HG03097 (cell line): Measurements from ENCODE around the gene CHERP.
"Not testable (repeated sequence)": the region's sequence is repeated elsewhere in the genome, so short reads cannot be mapped to it uniquely, and the experiment has no call there.

Source experiments
- ATAC-seq: cut with Tn5 transposase; IDR thresholded peaks from one replicate; pipeline ENCODE4 v1.9.1; 2021; ENCODE audit not compliant: unreplicated experiment, low FRiP score

Gene CHERP

GRCh38 chr19:16496613-16496983, 45.6 kb downstream of the CHERP start:
- no peak for ATAC-seq

GRCh38 chr19:16495982-16496612, 46.1 kb downstream of the CHERP start, which contains the start of the genes C19orf44 and CALR3:
TSS of gene C19orf44 (plus strand) at chr19:16496394. CDS start at chr19:16500793, 4,399 bp downstream.
TSS of gene CALR3 (minus strand) at chr19:16496167. CDS start at chr19:16496129, 38 bp downstream.
- peak; percentile 96 for ATAC-seq

GRCh38 chr19:16486476-16486875, 55.8 kb downstream of the CHERP start:
- not testable (repeated sequence) for ATAC-seq

GRCh38 chr19:16482745-16483144, 59.5 kb downstream of the CHERP start:
- no peak for ATAC-seq

GRCh38 chr19:16477311-16477710, 64.9 kb downstream of the CHERP start:
- ATAC-seq: no peak

GRCh38 chr19:16476401-16476800, 65.8 kb downstream of the CHERP start:
- ATAC-seq: no peak

GRCh38 chr19:16473875-16474392, 68.3 kb downstream of the CHERP start:
- ATAC-seq: no peak

GRCh38 chr19:16472992-16473391, 69.2 kb downstream of the CHERP start:
- ATAC-seq: no peak

- not testable (repeated sequence) for ATAC-seq
Observed at GRCh38 chr19:16472559-16472899, 69.7 kb downstream of the CHERP start.

- peak; percentile 34 for ATAC-seq
Observed at GRCh38 chr19:16470911-16471811, 71.1 kb downstream of the CHERP start.

- ATAC-seq: no peak
Observed at GRCh38 chr19:16470541-16470910, 71.7 kb downstream of the CHERP start.
